ENCODE measurements around the gene INSR.

GRCh38 chr19:7145494-7145893 lies 148.7 kb downstream of the INSR start:
- TF ChIP-seq CTCF (IDR thresholded peaks at IDR 0.05): no peak
- TF ChIP-seq POLR2AphosphoS5 (IDR thresholded peaks at IDR 0.05): no peak
- TF ChIP-seq EP300 (IDR thresholded peaks at IDR 0.05): no peak
- no peak for TF ChIP-seq POLR2A (IDR thresholded peaks at IDR 0.05)
